Neural progenitor cell (in vitro differentiated cells): ENCODE results near the gene FHOD3. TPM values are rescaled to one million over a fixed set of nuclear protein-coding genes. Genes with fewer than 3 reads are reported as not detected.

ENCODE experiments used
- DNase-seq: peaks from one replicate; pipeline ENCODE4 v3.0.0-alpha.2; 2016; ENCODE audit warnings: low spot score
- H2AFZ ChIP-seq: fragments of 200-600 bp; sonication (generic); replicated peaks from 2 replicates; pipeline ENCODE4 v1.6.1; 2016; ENCODE audit warnings: antibody characterized with exemption
- H3F3A ChIP-seq: fragments of 200-600 bp; sonication (generic); 2 replicates; pipeline ENCODE4 v1.6.1; 2016; ENCODE audit warnings: antibody characterized with exemption, low read depth
- H3K27ac ChIP-seq: fragments of 200-600 bp; sonication (generic); 2 replicates; pipeline ENCODE4 v1.5.1; 2016; ENCODE audit warnings: mild to moderate bottlenecking
- H3K27me3 ChIP-seq: fragments of 200-600 bp; sonication (generic); 2 replicates; pipeline ENCODE4 v1.6.1; 2016; ENCODE audit warnings: mild to moderate bottlenecking, moderate library complexity
- H3K36me3 ChIP-seq: fragments of 200-600 bp; sonication (generic); 2 replicates; pipeline ENCODE4 v1.5.1; 2016
- H3K4me1 ChIP-seq: fragments of 200-600 bp; sonication (generic); 2 replicates; pipeline ENCODE4 v1.6.1; 2016; ENCODE audit warnings: mixed run types
- H3K4me2 ChIP-seq: fragments of 200-600 bp; sonication (generic); 2 replicates; pipeline ENCODE4 v1.6.1; 2016
- H3K4me3 ChIP-seq: fragments of 200-600 bp; sonication (generic); 2 replicates; pipeline ENCODE4 v1.5.1; 2016
- H3K79me2 ChIP-seq: fragments of 200-600 bp; sonication (generic); 2 replicates; pipeline ENCODE4 v1.6.1; 2016; ENCODE audit warnings: low read depth
- H3K9ac ChIP-seq: fragments of 200-600 bp; sonication (generic); 2 replicates; pipeline ENCODE4 v1.6.1; 2016
- H3K9me3 ChIP-seq: fragments of 200-600 bp; sonication (generic); 2 replicates; pipeline ENCODE4 v1.5.1; 2016; ENCODE audit warnings: low read depth
- H4K20me1 ChIP-seq: fragments of 200-600 bp; sonication (generic); 2 replicates; pipeline ENCODE4 v1.6.1; 2016; ENCODE audit warnings: low read depth
- H3K27ac Mint-ChIP-seq: 3 replicates; pipeline ENCODE4 v1.8.0; 2021; ENCODE audit warnings: mixed read lengths
- H3K27me3 Mint-ChIP-seq: 2 replicates; pipeline ENCODE4 v1.8.0; 2022; ENCODE audit warnings: low read depth, mild to moderate bottlenecking, inconsistent platforms, moderate library complexity, mixed read lengths; ENCODE audit not compliant: insufficient read depth
- H3K36me3 Mint-ChIP-seq: 3 replicates; pipeline ENCODE4 v1.8.0; 2021; ENCODE audit warnings: mixed read lengths
- H3K4me1 Mint-ChIP-seq: 3 replicates; pipeline ENCODE4 v1.8.0; 2021; ENCODE audit warnings: mixed read lengths
- H3K4me3 Mint-ChIP-seq: 3 replicates; pipeline ENCODE4 v1.8.0; 2021; ENCODE audit warnings: mild to moderate bottlenecking, moderate library complexity, mixed read lengths
- H3K9me3 Mint-ChIP-seq: 3 replicates; pipeline ENCODE4 v1.8.0; 2020; ENCODE audit warnings: mixed read lengths
- CTCF ChIP-seq: fragments of 200-600 bp; sonication (generic); IDR thresholded peaks from 2 replicates; pipeline ENCODE4 v1.5.1; 2017; ENCODE audit warnings: antibody characterized with exemption, mild to moderate bottlenecking
- EZH2 ChIP-seq: fragments of 200-600 bp; sonication (generic); IDR thresholded peaks from 2 replicates; pipeline ENCODE4 v1.6.1; 2017; ENCODE audit warnings: antibody characterized with exemption, mild to moderate bottlenecking, moderate library complexity
- EZH2phosphoT487 ChIP-seq: fragments of 200-600 bp; sonication (generic); IDR thresholded peaks from 2 replicates; pipeline ENCODE4 v1.6.1; 2017; ENCODE audit warnings: antibody characterized with exemption
- total RNA-seq: library from RNA; depleted of rRNA; stranded (reverse); fragments of >200 nt; gene quantifications from 2 replicates; pipeline ENCODE4 v1.2.3, GENCODE V29; 2015; ENCODE audit warnings: low replicate concordance

The FHOD3 gene
- total RNA-seq, 1 donor from 2014 or later = 69.7 TPM

DNA sequence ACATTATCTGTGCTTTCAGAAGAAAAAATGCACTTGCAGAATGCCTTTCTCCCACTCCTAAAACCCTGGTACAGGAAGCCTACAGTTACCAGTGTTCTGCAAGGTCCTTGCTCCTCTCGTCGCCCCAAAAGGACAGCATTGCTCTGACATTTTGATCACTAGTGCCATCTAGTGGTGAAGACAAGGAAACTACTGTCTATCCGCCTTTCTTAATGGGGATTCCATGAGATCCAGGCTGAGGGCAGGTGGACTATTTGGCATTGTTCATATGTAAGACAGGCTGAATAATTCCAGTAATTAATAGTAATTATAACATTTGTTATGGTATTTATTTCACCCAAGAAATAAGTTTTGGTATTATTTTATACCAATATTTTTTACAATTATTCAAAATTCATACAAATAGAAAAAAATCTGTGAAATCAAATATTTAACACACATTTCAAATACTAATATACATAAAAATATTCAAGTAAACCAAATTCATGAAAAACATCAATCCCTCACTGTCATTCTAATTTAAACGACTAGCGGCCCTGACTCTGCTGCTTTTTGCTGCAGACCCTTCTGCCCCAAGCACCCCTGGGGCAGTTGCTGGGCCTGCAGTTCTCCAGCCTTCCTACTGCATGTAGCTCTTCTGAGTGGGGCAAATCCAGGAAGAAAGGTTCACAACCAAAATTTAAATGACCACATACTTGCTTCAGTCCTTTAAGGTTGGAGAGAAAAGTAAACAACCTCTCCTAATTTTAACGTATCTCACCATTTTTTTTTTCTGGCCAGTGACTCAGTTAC is 512.3 kb downstream of the FHOD3 start:
- no peak overlapping the region for H3K27ac Mint-ChIP-seq

DNA sequence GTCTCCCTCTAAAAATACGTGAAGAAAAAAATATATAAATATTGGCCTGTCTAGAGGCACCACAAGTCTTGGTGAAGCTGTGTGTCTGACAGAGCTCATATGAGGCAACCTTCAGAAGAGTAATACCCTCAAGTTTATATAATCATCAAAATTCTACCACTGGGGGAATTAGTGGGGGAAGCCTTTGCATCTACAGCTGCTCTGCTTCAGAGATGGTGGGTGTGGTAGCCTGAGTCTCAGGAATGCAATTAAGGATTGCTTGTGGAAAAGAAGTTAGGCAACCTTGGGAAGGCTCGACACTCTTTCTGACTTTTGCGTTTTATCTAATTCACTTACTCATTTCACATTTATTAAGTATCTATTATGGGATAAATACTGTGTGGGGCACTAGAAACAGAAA is 513.9 kb downstream of the FHOD3 start:
- no peak for DNase-seq
- no peak overlapping the region for H2AFZ ChIP-seq
- no peak overlapping the region for H3K9ac ChIP-seq
- H3K27me3 ChIP-seq = no peaks in the 10 kb centered on the region
- peaks cover 29% of the 10 kb centered on the region for H3K36me3 Mint-ChIP-seq
- no peak overlapping the region for H3K4me2 ChIP-seq
- H3K27ac Mint-ChIP-seq = no peak overlapping the region
- no peaks in the 10 kb centered on the region for H3K27me3 Mint-ChIP-seq
- no peak overlapping the region for H3K4me3 Mint-ChIP-seq
- no peak overlapping the region for H3K4me3 ChIP-seq
- TF ChIP-seq CTCF (no peak), EZH2 (no peak), EZH2phosphoT487 (no peak)
- no peaks in the 10 kb centered on the region for H3K9me3 Mint-ChIP-seq
- peaks cover 9% of the 10 kb centered on the region for H3K36me3 ChIP-seq
- H3K4me1 Mint-ChIP-seq = peaks cover 10% of the 10 kb centered on the region
- H3F3A ChIP-seq = peaks cover 9% of the 10 kb centered on the region
- peaks cover 64% of the 10 kb centered on the region for H4K20me1 ChIP-seq
- no peak overlapping the region for H3K27ac ChIP-seq
- H3K79me2 ChIP-seq = peaks cover 15% of the 10 kb centered on the region
- H3K4me1 ChIP-seq = peaks cover 13% of the 10 kb centered on the region
- H3K9me3 ChIP-seq = no peaks in the 10 kb centered on the region

More for the DNA sequence above, 512.3 kb downstream of the FHOD3 start:
- Histone ChIP-seq H3K27ac (no peak overlapping the region), H3K27me3 (no peaks in the 10 kb centered on the region), H3K9me3 (no peaks in the 10 kb centered on the region), H3K4me2 (no peak overlapping the region), H3F3A (peaks cover 9% of the 10 kb centered on the region), H3K4me3 (no peak overlapping the region), H2AFZ (no peak overlapping the region), H3K79me2 (peaks cover 15% of the 10 kb centered on the region), H3K36me3 (peaks cover 9% of the 10 kb centered on the region), H3K9ac (no peak overlapping the region), H4K20me1 (peaks cover 50% of the 10 kb centered on the region), H3K4me1 (peaks cover under 1% of the 10 kb centered on the region)
- DNase-seq = peak; percentile 84
- Mint-ChIP-seq H3K4me3 (no peak overlapping the region), H3K36me3 (peaks cover 39% of the 10 kb centered on the region), H3K9me3 (no peaks in the 10 kb centered on the region), H3K27me3 (no peaks in the 10 kb centered on the region), H3K4me1 (peaks cover 3% of the 10 kb centered on the region)
- no peak for TF ChIP-seq EZH2phosphoT487
- TF ChIP-seq CTCF = peak; percentile 87
- TF ChIP-seq EZH2 = no peak

GRCh38 chr18:36811955-36812354 is 514.4 kb downstream of the FHOD3 start:
- no peak for TF ChIP-seq EZH2
- TF ChIP-seq CTCF = no peak
- no peak for TF ChIP-seq EZH2phosphoT487
- peaks cover 9% of the 10 kb centered on the region for H3F3A ChIP-seq
- no peak overlapping the region for H3K4me2 ChIP-seq
- no peak overlapping the region for H2AFZ ChIP-seq
- H3K27me3 Mint-ChIP-seq = no peaks in the 10 kb centered on the region
- H4K20me1 ChIP-seq = peaks cover 65% of the 10 kb centered on the region
- peaks cover 13% of the 10 kb centered on the region for H3K4me1 ChIP-seq
- no peak overlapping the region for H3K27ac Mint-ChIP-seq
- H3K9me3 Mint-ChIP-seq = no peaks in the 10 kb centered on the region
- H3K4me3 ChIP-seq = no peak overlapping the region
- peaks cover 15% of the 10 kb centered on the region for H3K79me2 ChIP-seq
- no peak for DNase-seq
- H3K9me3 ChIP-seq = no peaks in the 10 kb centered on the region
- no peak overlapping the region for H3K27ac ChIP-seq
- no peak overlapping the region for H3K4me3 Mint-ChIP-seq
- H3K4me1 Mint-ChIP-seq = peaks cover 10% of the 10 kb centered on the region
- peaks cover 9% of the 10 kb centered on the region for H3K36me3 ChIP-seq
- no peak overlapping the region for H3K9ac ChIP-seq
- H3K27me3 ChIP-seq = no peaks in the 10 kb centered on the region
- peaks cover 28% of the 10 kb centered on the region for H3K36me3 Mint-ChIP-seq
